GM13976 (cell line): Measurements from ENCODE around the gene ABI3BP.

ENCODE experiments used
- DNase-seq: peaks from one replicate; pipeline ENCODE4 v3.0.0; 2012; ENCODE audit warnings: low spot score
- CTCF ChIP-seq: IDR thresholded peaks from 2 replicates; pipeline ENCODE4 v1.5.1; 2012; ENCODE audit warnings: borderline replicate concordance, mild to moderate bottlenecking; ENCODE audit not compliant: insufficient read depth; ENCODE audit errors: extremely low read depth, missing control alignments, control extremely low read depth
- in situ Hi-C: fragments of 300-500 bp; cut with MboI; formaldehyde crosslinking; loops from one replicate; pipeline ENCODE4 v1.12.0; 2022; ENCODE audit warnings: low sequenced_read_pairs, mixed read lengths, inconsistent platforms; ENCODE audit not compliant: unreplicated experiment

ABI3BP gene

GRCh38 chr3:100936931-100937330 lies 56.3 kb downstream of the ABI3BP start:
- in situ Hi-C loops = no loop called here
- DNase-seq = no peak
- no peak for TF ChIP-seq CTCF

GRCh38 chr3:100932491-100932890 lies 60.7 kb downstream of the ABI3BP start:
- no peak for DNase-seq
- in situ Hi-C loops = no loop called here
- TF ChIP-seq CTCF = no peak

- DNase-seq = no peak
These were observed 64.4 kb downstream of the ABI3BP start for GRCh38 chr3:100928638-100929428.

GRCh38 chr3:100927775-100928174 lies 65.4 kb downstream of the ABI3BP start:
- no peak for DNase-seq
- in situ Hi-C loops = no loop called here
- no peak for TF ChIP-seq CTCF

More at GRCh38 chr3:100928638-100929428, 64.4 kb downstream of the ABI3BP start:
- no peak for TF ChIP-seq CTCF
- in situ Hi-C loops = no loop called here

GRCh38 chr3:100915706-100916495 lies 77.3 kb downstream of the ABI3BP start:
- no peak for DNase-seq
- no peak for TF ChIP-seq CTCF
- in situ Hi-C loops = no loop called here

GRCh38 chr3:100913870-100914648 lies 79.2 kb downstream of the ABI3BP start:
- TF ChIP-seq CTCF = no peak
- no peak for DNase-seq
- in situ Hi-C loops = no loop called here
